ENCODE results near the gene ATP2B2.

- TF ChIP-seq CTCF (IDR thresholded peaks at IDR 0.05) (no peak), EZH2 (IDR thresholded peaks at IDR 0.05; ENCODE audit: borderline replicate concordance, insufficient read depth, low read depth, low read length, poor library complexity, severe bottlenecking) (no peak)
Observed at GRCh38 chr3:10437272-10437994, 68.0 kb downstream of the ATP2B2 start.

Data from B cell (primary cell).